Nephron progenitor cell (in vitro differentiated cells): Measurements from ENCODE around the gene SNRNP200.
"Not testable (repeated sequence)": the region's sequence is repeated elsewhere in the genome, so short reads cannot be mapped to it uniquely, and the experiment has no call there.

Experiments
- DNase-seq: peaks from one replicate; pipeline ENCODE4 v3.0.0; 2021
- H3K27ac Mint-ChIP-seq: 2 replicates; pipeline ENCODE4 v1.8.0; 2021; ENCODE audit warnings: mild to moderate bottlenecking, moderate library complexity, mixed read lengths
- H3K27me3 Mint-ChIP-seq: 2 replicates; pipeline ENCODE4 v1.8.0; 2021; ENCODE audit warnings: mild to moderate bottlenecking, low read depth, mixed read lengths; ENCODE audit not compliant: poor library complexity
- H3K36me3 Mint-ChIP-seq: 2 replicates; pipeline ENCODE4 v1.8.0; 2021; ENCODE audit warnings: low read depth, mixed read lengths
- H3K4me1 Mint-ChIP-seq: 2 replicates; pipeline ENCODE4 v1.8.0; 2021; ENCODE audit warnings: mixed read lengths
- H3K4me3 Mint-ChIP-seq: 2 replicates; pipeline ENCODE4 v1.8.0; 2021; ENCODE audit warnings: mild to moderate bottlenecking, moderate library complexity, mixed read lengths
- H3K9me3 Mint-ChIP-seq: 2 replicates; pipeline ENCODE4 v1.8.0; 2021; ENCODE audit warnings: mild to moderate bottlenecking, moderate library complexity, mixed read lengths
- TF ChIP-seq, protein P1 (sequence below): fragments of 200-600 bp; sonication (generic); IDR thresholded peaks from 2 replicates; pipeline ENCODE4 v1.5.0; 2021; ENCODE audit warnings: antibody characterized with exemption

The SNRNP200 gene

DNA sequence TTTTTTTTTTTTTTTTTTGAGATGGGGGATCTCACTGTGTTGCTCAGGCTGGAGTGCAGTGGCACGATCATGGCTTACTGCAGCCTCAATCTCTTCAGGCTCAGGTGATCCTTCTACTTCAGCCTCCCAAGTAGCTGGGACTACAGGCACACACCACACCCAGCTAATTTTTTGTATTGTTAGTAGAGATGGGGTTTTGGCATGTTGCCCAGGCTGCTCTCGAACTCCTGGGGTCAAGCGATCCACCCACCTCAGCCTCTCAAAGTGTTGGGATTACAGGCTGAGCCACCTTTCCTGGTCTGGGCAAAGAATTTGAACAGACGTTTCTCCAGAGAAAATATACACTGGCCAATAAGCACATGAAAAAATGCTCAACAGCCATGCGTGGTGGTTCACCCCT, 2.9 kb upstream of the SNRNP200 start:
- Mint-ChIP-seq H3K36me3 (peaks cover 16% of the 10 kb centered on the region), H3K4me1 (peaks cover 31% of the 10 kb centered on the region), H3K27me3 (peaks cover 12% of the 10 kb centered on the region), H3K27ac (no peak overlapping the region), H3K9me3 (no peaks in the 10 kb centered on the region), H3K4me3 (no peak overlapping the region)
- no peak for DNase-seq
- TF ChIP-seq, protein P1, sequence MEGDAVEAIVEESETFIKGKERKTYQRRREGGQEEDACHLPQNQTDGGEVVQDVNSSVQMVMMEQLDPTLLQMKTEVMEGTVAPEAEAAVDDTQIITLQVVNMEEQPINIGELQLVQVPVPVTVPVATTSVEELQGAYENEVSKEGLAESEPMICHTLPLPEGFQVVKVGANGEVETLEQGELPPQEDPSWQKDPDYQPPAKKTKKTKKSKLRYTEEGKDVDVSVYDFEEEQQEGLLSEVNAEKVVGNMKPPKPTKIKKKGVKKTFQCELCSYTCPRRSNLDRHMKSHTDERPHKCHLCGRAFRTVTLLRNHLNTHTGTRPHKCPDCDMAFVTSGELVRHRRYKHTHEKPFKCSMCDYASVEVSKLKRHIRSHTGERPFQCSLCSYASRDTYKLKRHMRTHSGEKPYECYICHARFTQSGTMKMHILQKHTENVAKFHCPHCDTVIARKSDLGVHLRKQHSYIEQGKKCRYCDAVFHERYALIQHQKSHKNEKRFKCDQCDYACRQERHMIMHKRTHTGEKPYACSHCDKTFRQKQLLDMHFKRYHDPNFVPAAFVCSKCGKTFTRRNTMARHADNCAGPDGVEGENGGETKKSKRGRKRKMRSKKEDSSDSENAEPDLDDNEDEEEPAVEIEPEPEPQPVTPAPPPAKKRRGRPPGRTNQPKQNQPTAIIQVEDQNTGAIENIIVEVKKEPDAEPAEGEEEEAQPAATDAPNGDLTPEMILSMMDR = no peak

DNA sequence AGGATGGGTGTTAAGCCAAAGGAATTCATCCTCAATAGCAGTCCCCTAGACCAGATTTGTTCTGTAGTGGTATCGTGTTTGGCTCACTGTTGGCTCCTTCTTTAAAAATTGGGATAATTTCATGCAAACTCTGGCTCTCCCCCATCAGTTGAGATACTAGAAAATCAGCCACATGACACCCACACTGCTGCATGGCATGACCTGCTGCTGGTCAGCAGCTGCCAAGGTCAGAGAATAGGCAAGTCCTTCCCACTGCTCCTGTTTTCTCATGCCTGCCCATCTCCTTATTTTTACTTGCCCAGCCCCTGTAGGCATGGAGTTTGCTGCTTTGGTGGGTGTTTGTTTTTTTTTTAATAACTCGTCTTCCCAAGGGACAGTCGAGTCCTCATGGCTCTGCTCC, 1.0 kb upstream of the SNRNP200 start:
- Mint-ChIP-seq H3K27ac (peak overlapping the region; percentile 95), H3K36me3 (peaks cover 35% of the 10 kb centered on the region), H3K27me3 (peaks cover 6% of the 10 kb centered on the region), H3K4me3 (peak overlapping the region; percentile 100), H3K9me3 (no peaks in the 10 kb centered on the region), H3K4me1 (peaks cover 47% of the 10 kb centered on the region)
- no peak for DNase-seq
- TF ChIP-seq, protein P1 = no peak

DNA sequence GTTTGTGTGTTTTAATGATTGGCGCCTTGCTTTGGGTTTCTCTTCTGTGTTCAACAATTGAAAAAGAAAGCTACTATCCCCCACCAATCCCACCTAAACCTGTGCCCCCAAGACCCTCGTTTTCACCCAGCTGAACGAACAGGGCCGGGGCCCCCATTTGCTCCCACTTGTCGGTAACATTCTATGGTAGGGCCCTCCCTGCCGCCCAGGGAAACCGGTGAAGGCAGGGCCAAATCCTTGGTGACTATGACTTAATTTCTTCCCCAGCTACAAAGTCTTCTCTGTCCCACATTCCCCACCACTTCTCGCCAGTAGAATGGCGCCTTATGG, 598 bp upstream of the SNRNP200 start:
- Mint-ChIP-seq H3K27me3 (peaks cover 4% of the 10 kb centered on the region), H3K27ac (peak overlapping the region; percentile 95), H3K4me1 (peaks cover 47% of the 10 kb centered on the region), H3K4me3 (peak overlapping the region; percentile 100), H3K36me3 (peaks cover 39% of the 10 kb centered on the region), H3K9me3 (no peaks in the 10 kb centered on the region)
- no peak for DNase-seq
- TF ChIP-seq, protein P1 = no peak

DNA sequence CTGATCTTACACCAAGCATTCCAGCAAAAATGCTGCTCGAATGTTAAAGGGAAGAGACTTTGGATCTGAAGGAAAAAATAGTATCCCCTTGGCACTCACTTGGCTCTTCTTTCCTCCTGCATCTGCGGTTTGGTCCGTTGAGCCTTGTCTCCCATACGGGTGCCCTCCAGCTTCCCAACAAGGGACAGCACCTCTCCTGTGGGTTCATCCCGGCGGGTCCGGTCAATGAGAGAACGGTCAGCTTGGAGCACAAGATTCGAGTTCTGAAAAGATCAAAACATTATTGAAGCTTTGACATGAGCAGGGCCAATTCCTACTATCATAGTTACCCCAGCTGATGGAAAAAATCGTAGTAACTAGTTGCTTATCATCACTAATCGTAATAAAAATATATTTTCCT, 740 bp downstream of the SNRNP200 start:
- no peaks in the 10 kb centered on the region for H3K9me3 Mint-ChIP-seq

DNA sequence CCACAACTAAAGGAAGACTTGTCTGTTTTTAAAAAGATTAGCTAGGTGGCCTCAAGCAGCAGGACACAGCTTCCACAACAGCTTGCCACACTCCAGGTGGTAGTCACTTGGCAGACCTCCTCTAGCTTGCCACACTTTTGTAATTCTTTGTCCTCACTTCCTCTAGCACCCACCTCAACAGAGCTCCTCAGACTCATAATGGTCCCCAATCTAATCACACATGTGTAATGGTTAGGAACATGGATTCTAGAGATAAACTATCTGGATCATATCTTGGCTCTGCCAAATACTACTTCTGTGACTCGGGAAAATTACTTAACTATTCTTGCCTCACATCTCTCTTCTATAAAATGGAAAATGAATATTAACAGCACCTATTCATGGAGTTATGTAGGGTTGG, 3.5 kb downstream of the SNRNP200 start:
- no peak overlapping the region for H3K27ac Mint-ChIP-seq
- no peak for DNase-seq
- H3K4me1 Mint-ChIP-seq = peaks cover 52% of the 10 kb centered on the region
- H3K27me3 Mint-ChIP-seq = no peaks in the 10 kb centered on the region
- no peak overlapping the region for H3K4me3 Mint-ChIP-seq
- no peaks in the 10 kb centered on the region for H3K9me3 Mint-ChIP-seq
- TF ChIP-seq, protein P1 = no peak
- H3K36me3 Mint-ChIP-seq = peaks cover 71% of the 10 kb centered on the region

More for the DNA sequence above, 740 bp downstream of the SNRNP200 start:
- Mint-ChIP-seq H3K27ac (peak overlapping the region; percentile 78), H3K36me3 (peaks cover 43% of the 10 kb centered on the region), H3K27me3 (peaks cover 4% of the 10 kb centered on the region), H3K4me1 (peaks cover 47% of the 10 kb centered on the region), H3K4me3 (peak overlapping the region; percentile 100)
- DNase-seq = no peak
- TF ChIP-seq, protein P1 = no peak

DNA sequence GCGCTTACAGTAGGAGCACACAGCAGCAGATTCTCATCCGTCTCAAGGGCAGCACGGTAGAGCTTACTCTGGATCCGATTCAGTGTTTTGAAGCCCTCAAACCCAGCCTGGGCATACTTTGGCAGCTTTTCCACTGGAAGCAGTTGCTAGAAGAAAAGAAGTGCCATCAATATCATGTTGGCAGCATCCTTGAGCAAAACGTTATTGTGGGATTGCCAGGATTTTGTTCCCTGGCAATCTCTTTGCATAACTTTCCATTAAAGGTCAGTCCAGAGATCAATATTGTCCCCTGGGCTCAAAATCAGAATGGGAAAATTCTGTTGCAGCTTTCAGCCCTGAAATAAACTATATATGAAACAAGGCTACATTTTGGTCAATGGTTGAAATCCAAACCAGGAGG, 8.4 kb downstream of the SNRNP200 start:
- Mint-ChIP-seq H3K36me3 (peaks cover 81% of the 10 kb centered on the region), H3K27ac (no peak overlapping the region)
- TF ChIP-seq, protein P1 = no peak

DNA sequence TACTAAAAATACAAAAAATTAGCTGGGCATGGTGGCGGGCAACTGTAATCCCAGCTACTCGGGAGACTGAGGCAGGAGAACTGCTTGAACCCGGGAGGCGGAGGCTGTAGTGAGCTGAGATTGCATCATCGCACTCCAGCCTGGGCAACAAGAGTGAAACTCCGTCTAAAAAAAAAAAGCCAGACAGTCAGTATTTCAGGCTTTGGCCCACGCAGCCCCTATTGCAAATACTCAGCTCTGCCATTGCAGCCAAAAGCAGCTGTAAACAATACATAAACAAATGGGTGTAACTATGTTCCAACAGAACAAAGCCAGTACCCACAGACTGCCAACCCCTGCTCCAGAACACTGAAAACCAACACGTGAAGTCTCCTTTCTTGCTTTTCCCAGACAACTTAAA, 11.1 kb downstream of the SNRNP200 start:
- not testable (repeated sequence) for H3K27me3 Mint-ChIP-seq, H3K9me3 Mint-ChIP-seq, H3K27ac Mint-ChIP-seq, H3K4me1 Mint-ChIP-seq, H3K4me3 Mint-ChIP-seq, DNase-seq
- H3K36me3 Mint-ChIP-seq = peaks cover 90% of the 10 kb centered on the region

More for the DNA sequence above, 8.4 kb downstream of the SNRNP200 start:
- no peak overlapping the region for H3K4me3 Mint-ChIP-seq
- DNase-seq = no peak
- no peaks in the 10 kb centered on the region for H3K27me3 Mint-ChIP-seq
- no peaks in the 10 kb centered on the region for H3K9me3 Mint-ChIP-seq
- peaks cover 7% of the 10 kb centered on the region for H3K4me1 Mint-ChIP-seq
